H1 (cell line): Measurements from ENCODE around the gene WAC. TPM values are rescaled to one million over a fixed set of nuclear protein-coding genes. Genes with fewer than 3 reads are reported as not detected.

ENCODE experiments used
- CTCF ChIA-PET: fragments of 300-600 bp; sonication (Branson Sonifier 250); formaldehyde crosslinking; loops from one replicate; lab custom pipeline; 2021; ENCODE audit not compliant: partially characterized antibody; lab: Charles Lee
- POLR2A ChIA-PET: fragments of 300-600 bp; sonication (Branson Sonifier 250); formaldehyde crosslinking; loops from one replicate; lab custom pipeline; 2021; ENCODE audit warnings: inconsistent platforms; ENCODE audit not compliant: partially characterized antibody; lab: Charles Lee
- DNase-seq, 2 experiments: peaks; one replicate each; pipeline versions ENCODE4 v3.0.0 to v3.0.0-alpha.2; 2010 to 2022; ENCODE audit warnings: low spot score in 2 of 2, low read depth in 1 of 2, mixed read lengths in 1 of 2
- FAIRE-seq: peaks from 2 replicates; lab custom pipeline; 2011; peaks lifted over from hg19 to GRCh38; lab: Jason Lieb, UNC
- H2AFZ ChIP-seq: 2 replicates; pipeline ENCODE4 v1.8.1; 2012; ENCODE audit warnings: low read length, inconsistent platforms
- H2AK5ac ChIP-seq: 2 replicates; pipeline ENCODE4 v1.6.1; 2013; ENCODE audit warnings: low read depth, low read length
- H2BK120ac ChIP-seq: replicated peaks from 2 replicates; pipeline ENCODE3; 2013; ENCODE audit warnings: low read depth, low read length, inconsistent platforms
- H2BK12ac ChIP-seq: 2 replicates; pipeline ENCODE4 v1.6.1; 2013; ENCODE audit warnings: low read depth, low read length
- H2BK15ac ChIP-seq: 2 replicates; pipeline ENCODE4 v1.6.1; 2013; ENCODE audit warnings: low read length
- H2BK20ac ChIP-seq: 2 replicates; pipeline ENCODE4 v1.6.1; 2013; ENCODE audit warnings: low read length
- H2BK5ac ChIP-seq: 2 replicates; pipeline ENCODE4 v1.6.1; 2013; ENCODE audit warnings: low read depth, low read length
- H3K14ac ChIP-seq: 2 replicates; pipeline ENCODE4 v1.6.1; 2013; ENCODE audit warnings: inconsistent platforms; ENCODE audit not compliant: insufficient read length
- H3K18ac ChIP-seq: 2 replicates; pipeline ENCODE4 v1.6.1; 2013; ENCODE audit warnings: low read length; ENCODE audit errors: extremely low read depth
- H3K23ac ChIP-seq: 2 replicates; pipeline ENCODE4 v1.6.1; 2013; ENCODE audit warnings: inconsistent platforms; ENCODE audit not compliant: insufficient read length
- H3K23me2 ChIP-seq: 2 replicates; pipeline ENCODE4 v1.6.1; 2013; ENCODE audit warnings: low read depth, low read length
- H3K27ac ChIP-seq: 2 replicates; pipeline ENCODE4 v1.6.1; 2011; ENCODE audit warnings: low read depth, low read length, inconsistent platforms
- H3K27me3 ChIP-seq, 4 experiments: replicated peaks in 1 of 4; 1 replicate in 1 of 4; 2 replicates in 3 of 4; pipeline versions ENCODE4 v1.6.1 to v1.8.1; 2011 to 2013; ENCODE audit warnings: low read length in 3 of 4, mild to moderate bottlenecking in 3 of 4, inconsistent platforms in 2 of 4, mixed read lengths in 2 of 4, moderate library complexity in 1 of 4; ENCODE audit not compliant: control insufficient read depth in 3 of 4, insufficient read depth in 3 of 4; ENCODE audit errors: extremely low read depth in 1 of 4
- H3K36me3 ChIP-seq, 4 experiments: 2 replicates each; pipeline versions ENCODE4 v1.6.1 to v1.8.1; 2011 to 2013; ENCODE audit warnings: mild to moderate bottlenecking in 4 of 4, low read length in 3 of 4, moderate library complexity in 2 of 4, control low read depth in 1 of 4, inconsistent platforms in 1 of 4; ENCODE audit not compliant: insufficient read depth in 4 of 4, control insufficient read depth in 2 of 4
- H3K4ac ChIP-seq: replicated peaks from 2 replicates; pipeline ENCODE3; 2013; ENCODE audit warnings: low read length, low read depth, mixed read lengths, inconsistent platforms; ENCODE audit not compliant: insufficient read length
- H3K4me1 ChIP-seq, 4 experiments: replicated peaks in 1 of 4; 1 replicate in 1 of 4; 2 replicates in 3 of 4; pipeline versions ENCODE4 v1.6.1 to v1.8.1; 2011 to 2013; ENCODE audit warnings: low read length in 3 of 4, inconsistent platforms in 2 of 4, mixed read lengths in 1 of 4; ENCODE audit not compliant: insufficient read depth in 4 of 4, control insufficient read depth in 3 of 4
- H3K4me2 ChIP-seq, 2 experiments: 2 replicates each; pipeline versions ENCODE4 v1.6.1 to v1.8.1; 2011 to 2013; ENCODE audit warnings: low read depth in 2 of 2, low read length in 2 of 2, control low read depth in 1 of 2, inconsistent platforms in 1 of 2, mild to moderate bottlenecking in 1 of 2; ENCODE audit not compliant: insufficient read depth in 1 of 2
- H3K4me3 ChIP-seq, 4 experiments: fragments of 200-600, 300-600 bp in 1 of 4; sonication (generic), shearing (Covaris generic), sonication (Bioruptor Twin) in 1 of 4; 2 replicates each; pipeline versions ENCODE4 v1.5.1 to v1.8.1; 2011 to 2016; ENCODE audit warnings: low read length in 4 of 4, low read depth in 3 of 4, control low read depth in 2 of 4, inconsistent platforms in 2 of 4, mild to moderate bottlenecking in 2 of 4, mixed read lengths in 1 of 4, moderate library complexity in 1 of 4; ENCODE audit not compliant: insufficient read depth in 2 of 4; ENCODE audit errors: extremely low read depth in 1 of 4
- H3K56ac ChIP-seq: replicated peaks from 2 replicates; pipeline ENCODE3; 2013; ENCODE audit warnings: low read depth, mild to moderate bottlenecking, mixed read lengths, low read length, inconsistent platforms; ENCODE audit not compliant: insufficient read length
- H3K79me1 ChIP-seq: 2 replicates; pipeline ENCODE4 v1.6.1; 2013; ENCODE audit warnings: low read depth, low read length, control low read depth
- H3K79me2 ChIP-seq, 2 experiments: 2 replicates each; pipeline versions ENCODE4 v1.6.1 to v1.8.1; 2012 to 2013; ENCODE audit warnings: low read length in 2 of 2, mild to moderate bottlenecking in 2 of 2, inconsistent platforms in 1 of 2; ENCODE audit not compliant: insufficient read depth in 2 of 2, control insufficient read depth in 1 of 2
- H3K9ac ChIP-seq, 4 experiments: replicated peaks in 1 of 4; 1 replicate in 1 of 4; 2 replicates in 3 of 4; pipeline versions ENCODE4 v1.6.1 to v1.8.1; 2011 to 2013; ENCODE audit warnings: low read depth in 3 of 4, low read length in 3 of 4, control low read depth in 2 of 4, mild to moderate bottlenecking in 2 of 4, moderate library complexity in 2 of 4, inconsistent platforms in 1 of 4; ENCODE audit errors: extremely low read depth in 1 of 4
- H3K9me3 ChIP-seq, 2 experiments: 2 replicates each; pipeline versions ENCODE4 v1.6.1 to v1.8.1; 2012 to 2013; ENCODE audit warnings: mild to moderate bottlenecking in 2 of 2, moderate library complexity in 2 of 2, control low read depth in 1 of 2, inconsistent platforms in 1 of 2, low read depth in 1 of 2, low read length in 1 of 2, mixed read lengths in 1 of 2; ENCODE audit not compliant: insufficient read depth in 2 of 2
- H4K20me1 ChIP-seq, 2 experiments: replicated peaks in 1 of 2; 2 replicates each; pipeline versions ENCODE3 to v1.8.1; 2011 to 2013; ENCODE audit warnings: inconsistent platforms in 2 of 2, low read length in 2 of 2, mild to moderate bottlenecking in 1 of 2; ENCODE audit not compliant: insufficient read depth in 2 of 2, control insufficient read depth in 1 of 2
- H4K5ac ChIP-seq: 2 replicates; pipeline ENCODE4 v1.6.1; 2013; ENCODE audit warnings: low read length, low read depth, mixed read lengths, inconsistent platforms; ENCODE audit not compliant: insufficient read length
- H4K8ac ChIP-seq: 2 replicates; pipeline ENCODE4 v1.8.0; 2013; ENCODE audit warnings: mild to moderate bottlenecking, moderate library complexity, low read length, inconsistent platforms; ENCODE audit not compliant: insufficient read depth; ENCODE audit errors: extremely low read depth
- H4K91ac ChIP-seq: replicated peaks from 2 replicates; pipeline ENCODE3; 2013; ENCODE audit warnings: low read length, mixed read lengths, inconsistent platforms; ENCODE audit not compliant: insufficient read length
- BRCA1 ChIP-seq: IDR thresholded peaks from 2 replicates; pipeline ENCODE4 v1.6.1; 2012; ENCODE audit warnings: low read depth, low read length, improper control_type of control experiment
- CEBPB ChIP-seq: IDR thresholded peaks from 2 replicates; pipeline ENCODE4 v1.6.1; 2012; ENCODE audit warnings: low read depth, low read length
- CREB1 ChIP-seq: IDR thresholded peaks from 2 replicates; pipeline ENCODE4 v1.6.1; 2012; ENCODE audit warnings: inconsistent platforms
- GTF2F1 ChIP-seq: IDR thresholded peaks from 2 replicates; pipeline ENCODE4 v1.6.1; 2012; ENCODE audit warnings: low read depth, low read length, improper control_type of control experiment, borderline replicate concordance
- HDAC2 ChIP-seq, 2 experiments: fragments of 300-600 bp in 1 of 2; sonication (generic) in 1 of 2; IDR thresholded peaks; 2 replicates each; pipeline ENCODE4 v1.6.1; 2011 to 2012; ENCODE audit warnings: low read depth in 2 of 2, low read length in 2 of 2, mild to moderate bottlenecking in 2 of 2, moderate library complexity in 2 of 2, borderline replicate concordance in 1 of 2, inconsistent platforms in 1 of 2
- NANOG ChIP-seq: IDR thresholded peaks from 2 replicates; pipeline ENCODE4 v1.6.1; 2011; ENCODE audit warnings: low read length, low read depth, mild to moderate bottlenecking, inconsistent platforms; ENCODE audit not compliant: insufficient read depth, poor library complexity, severe bottlenecking
- POLR2AphosphoS5 ChIP-seq: IDR thresholded peaks from 2 replicates; pipeline ENCODE4 v1.6.1; 2011; ENCODE audit warnings: low read depth, low read length
- RAD21 ChIP-seq, 2 experiments: IDR thresholded peaks in 1 of 2; conservative IDR thresholded peaks in 1 of 2; 2 replicates each; pipeline ENCODE4 v1.6.1; 2011; ENCODE audit warnings: low read depth in 2 of 2, low read length in 2 of 2, improper control_type of control experiment in 1 of 2, inconsistent platforms in 1 of 2, mild to moderate bottlenecking in 1 of 2, moderate library complexity in 1 of 2
- SP4 ChIP-seq: IDR thresholded peaks from 2 replicates; pipeline ENCODE4 v1.6.1; 2012; ENCODE audit warnings: low read length, inconsistent platforms
- YY1 ChIP-seq: IDR thresholded peaks from 2 replicates; pipeline ENCODE4 v1.6.1; 2011; ENCODE audit warnings: low read depth, mild to moderate bottlenecking, low read length
- WGBS, 2 experiments: shearing (Covaris generic) in 1 of 2; methylation state at CpG; one replicate each; pipeline versions ENCODE4 v1.1.6 to v1.1.7; 2013 to 2015; ENCODE audit warnings: low lambda C conversion rate in 2 of 2, mixed read lengths in 2 of 2, inconsistent platforms in 1 of 2, low coverage in 1 of 2, missing lambda C conversion rate in 1 of 2; ENCODE audit not compliant: insufficient replicate concordance in 2 of 2, insufficient coverage in 1 of 2, insufficient read length in 1 of 2; ENCODE audit errors: extremely low coverage in 1 of 2, missing lambda C conversion rate in 1 of 2; 5-methylcytosine and 5-hydroxymethylcytosine counted together
- polyA plus RNA-seq, 7 experiments: library from polyadenylated mRNA; depleted of rRNA in 3 of 7; stranded (reverse) in 5 of 7; unstranded in 2 of 7; fragments of >200 nt in 5 of 7; fragments of 200-250 nt in 2 of 7; gene quantifications; 1 replicate in 5 of 7; 2 replicates in 1 of 7; 4 replicates in 1 of 7; pipeline versions ENCODE4 v1.2.1 to v1.2.3, GENCODE V29; 2011 to 2013; ENCODE audit warnings: missing spikeins in 2 of 7, mixed read lengths in 2 of 7
- total RNA-seq: library from RNA; stranded (reverse); fragmentation: NEBNext Ultra II Directional; extraction: Animal tissue kit (Norgen Biotek cat#: 25700); gene quantifications from 2 replicates; pipeline ENCODE4 v1.2.1, GENCODE V29; 2021

WAC gene
- total and polyA plus RNA-seq, 2 of the 8 experiments (the other 6 are each of a cell fraction or from before 2014, with no cell fraction given) = 72.9 to 128 TPM

DNA sequence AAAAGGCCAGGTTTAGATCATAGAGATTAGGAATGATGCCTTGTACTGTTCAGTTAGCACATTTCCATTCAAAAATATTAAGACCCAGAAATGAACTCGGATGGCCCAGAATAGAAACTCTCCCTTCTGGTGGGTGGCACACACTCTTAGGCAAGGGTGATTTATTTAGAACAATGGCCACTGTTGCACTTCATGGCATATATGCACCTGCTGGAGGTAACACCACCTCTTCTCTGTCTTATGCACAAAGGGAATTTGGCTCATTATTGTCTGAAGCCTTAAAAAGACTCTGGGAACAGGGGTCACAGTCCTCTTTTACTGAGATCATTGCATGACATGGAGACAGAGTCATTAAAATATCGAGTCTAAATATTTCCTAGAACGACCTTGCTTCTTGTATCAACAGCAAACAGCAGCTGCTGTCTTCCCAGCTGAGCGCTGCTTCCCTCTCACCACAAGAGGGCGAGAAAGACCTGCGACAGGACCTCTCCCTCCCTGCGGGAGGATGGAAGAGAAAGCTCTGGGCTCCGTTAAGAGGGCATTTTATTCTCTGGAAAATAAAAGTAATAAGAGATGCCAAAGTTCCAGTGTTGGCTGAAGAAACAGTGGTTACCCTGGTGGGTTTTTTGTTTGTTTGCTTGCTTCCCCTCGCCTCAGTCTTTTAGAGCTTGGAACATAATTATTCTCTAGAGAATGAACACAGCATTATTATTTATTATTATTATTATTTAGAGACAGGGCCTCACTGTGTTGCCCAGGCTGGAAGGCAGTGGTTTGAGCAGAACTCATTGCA, 130.9 kb downstream of the WAC start:
- H3K36me3 ChIP-seq = no peaks in the 10 kb centered on the region
- H3K4me2 ChIP-seq = no peak overlapping the region
- H2AK5ac ChIP-seq = no peak overlapping the region
- no peak overlapping the region for H2BK120ac ChIP-seq
- H2BK20ac ChIP-seq = no peak overlapping the region
- no peak overlapping the region for H4K8ac ChIP-seq
- H2AFZ ChIP-seq = no peak overlapping the region
- WGBS, 2 experiments = 23% methylated on average over 9 of the region's 9 CpGs; no CpG with 5 or more reads in 1 of the 2 experiments
- H4K5ac ChIP-seq = no peak overlapping the region
- H4K20me1 ChIP-seq = no peaks in the 10 kb centered on the region
- peak; percentile 87 for FAIRE-seq
- no peak overlapping the region for H3K56ac ChIP-seq
- H3K9ac ChIP-seq = no peak overlapping the region
- H3K9me3 ChIP-seq = no peaks in the 10 kb centered on the region
- H3K27ac ChIP-seq = no peak overlapping the region
- H3K14ac ChIP-seq = no peak overlapping the region
- H2BK12ac ChIP-seq = no peak overlapping the region
- ChIA-PET POLR2A (no interaction called here), CTCF (interaction anchor here (0.6 to 6.6 kb wide), 53 partner anchors 8 to 766 kb away, joined by 3 to 73 read pairs (median 4); no protein-coding TSS in a partner anchor)
- H3K23me2 ChIP-seq = peaks cover 4% of the 10 kb centered on the region; the same call in 1 of the 2 replicates
- peaks cover 0 to 17% (median 10%) of the 10 kb centered on the region in 4 experiments; a peak in 5 of 7 replicates for H3K27me3 ChIP-seq
- H3K18ac ChIP-seq = no peak overlapping the region
- no peak overlapping the region for H3K4ac ChIP-seq
- H3K4me1 ChIP-seq = no peaks in the 10 kb centered on the region; a peak in 1 of 7 replicates
- DNase-seq = peak in 1 of 2 experiments; percentile 73
- no peaks in the 10 kb centered on the region for H3K79me1 ChIP-seq
- H4K91ac ChIP-seq = no peak overlapping the region
- H3K23ac ChIP-seq = no peak overlapping the region
- no peaks in the 10 kb centered on the region for H3K79me2 ChIP-seq
- no peak overlapping the region for H3K4me3 ChIP-seq
- H2BK15ac ChIP-seq = no peak overlapping the region
- H2BK5ac ChIP-seq = no peak overlapping the region
- TF ChIP-seq NANOG (no peak), RAD21 (IDR thresholded peaks at IDR 0.05 in 1 of 2, conservative IDR thresholded peaks at IDR 0.05 in 1 of 2; ENCODE audit: low read depth in 2 of 2, low read length in 2 of 2) (peak; percentile 99 to 100), HDAC2 (IDR thresholded peaks at IDR 0.05; ENCODE audit: borderline replicate concordance in 1 of 2, low read depth in 2 of 2, low read length in 2 of 2) (no peak), CEBPB (no peak), POLR2AphosphoS5 (no peak), BRCA1 (no peak), SP4 (no peak), YY1 (peak; percentile 54; the same call in 1 of the 2 replicates), GTF2F1 (no peak), CREB1 (no peak)
